ENCODE measurements around the gene MTX2.

The MTX2 gene

GRCh38 chr2:176385219-176385759, 116.0 kb downstream of the MTX2 start:
- no peak overlapping the region for H3K4me3 ChIP-seq (ENCODE audit: low read length)
- DNase-seq (ENCODE audit: low read depth) = no peak
- TF ChIP-seq, protein P1, sequence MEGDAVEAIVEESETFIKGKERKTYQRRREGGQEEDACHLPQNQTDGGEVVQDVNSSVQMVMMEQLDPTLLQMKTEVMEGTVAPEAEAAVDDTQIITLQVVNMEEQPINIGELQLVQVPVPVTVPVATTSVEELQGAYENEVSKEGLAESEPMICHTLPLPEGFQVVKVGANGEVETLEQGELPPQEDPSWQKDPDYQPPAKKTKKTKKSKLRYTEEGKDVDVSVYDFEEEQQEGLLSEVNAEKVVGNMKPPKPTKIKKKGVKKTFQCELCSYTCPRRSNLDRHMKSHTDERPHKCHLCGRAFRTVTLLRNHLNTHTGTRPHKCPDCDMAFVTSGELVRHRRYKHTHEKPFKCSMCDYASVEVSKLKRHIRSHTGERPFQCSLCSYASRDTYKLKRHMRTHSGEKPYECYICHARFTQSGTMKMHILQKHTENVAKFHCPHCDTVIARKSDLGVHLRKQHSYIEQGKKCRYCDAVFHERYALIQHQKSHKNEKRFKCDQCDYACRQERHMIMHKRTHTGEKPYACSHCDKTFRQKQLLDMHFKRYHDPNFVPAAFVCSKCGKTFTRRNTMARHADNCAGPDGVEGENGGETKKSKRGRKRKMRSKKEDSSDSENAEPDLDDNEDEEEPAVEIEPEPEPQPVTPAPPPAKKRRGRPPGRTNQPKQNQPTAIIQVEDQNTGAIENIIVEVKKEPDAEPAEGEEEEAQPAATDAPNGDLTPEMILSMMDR (conservative IDR thresholded peaks at IDR 0.05; ENCODE audit: low read depth, low read length) = no peak

DNA sequence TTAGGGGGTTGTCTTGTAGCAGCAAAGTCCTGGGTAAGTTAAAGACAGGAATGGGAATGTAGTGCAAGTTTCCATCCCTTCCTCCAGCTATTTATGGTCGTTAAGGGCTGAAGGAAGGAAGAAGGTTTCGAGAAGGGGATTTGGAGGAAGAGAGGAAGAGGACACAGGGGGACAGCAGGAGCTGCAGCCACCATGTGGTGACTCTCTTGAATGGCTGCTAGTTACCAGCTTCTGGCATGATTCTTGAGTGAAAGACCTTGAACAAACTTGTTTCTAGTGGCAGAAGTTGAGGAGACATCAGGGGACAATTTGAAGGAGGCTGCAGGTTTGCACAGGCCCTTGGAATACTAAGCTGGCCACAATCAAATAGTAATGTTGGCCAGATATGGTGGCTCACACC, 116.6 kb downstream of the MTX2 start:
- no peak for DNase-seq (ENCODE audit: low read depth)
- no peak overlapping the region for H3K4me3 ChIP-seq (ENCODE audit: low read length)
- TF ChIP-seq, protein P1 (conservative IDR thresholded peaks at IDR 0.05; ENCODE audit: low read depth, low read length) = no peak

Measured in retinal pigment epithelial cell (primary cell).